Gastrocnemius medialis (tissue), 4 donors: ENCODE results near the gene TLR2. TPM values are rescaled to one million over a fixed set of nuclear protein-coding genes. Genes with fewer than 3 reads are reported as not detected.
A peak's percentile ranks its signal among the peaks of the same experiment; 100 is the strongest.

ENCODE experiments used
- ATAC-seq, 2 donors: fragments of 150-250 bp; one replicate each; pipeline ENCODE4 v1.9.1; 2016
- DNase-seq, 2 donors: peaks; one replicate each; pipeline ENCODE4 v3.0.0-alpha.2; 2019
- H3K27ac ChIP-seq, 4 donors: fragments of 200-600 bp; sonication (generic); 1 replicate in 1 of 4; 2 replicates in 3 of 4; pipeline ENCODE4 v1.5.1; 2016 to 2018; ENCODE audit warnings: mild to moderate bottlenecking in 2 of 4, moderate library complexity in 1 of 4
- H3K27me3 ChIP-seq, 3 donors: fragments of 200-600 bp; sonication (generic) in 2 of 3; 1 replicate in 1 of 3; 2 replicates in 2 of 3; pipeline versions ENCODE4 v1.5.1 to v1.6.0; 2016 to 2019; ENCODE audit warnings: mild to moderate bottlenecking in 1 of 3, moderate library complexity in 1 of 3
- H3K36me3 ChIP-seq, 2 donors: fragments of 200-600 bp; sonication (generic) in 1 of 2; one replicate each; pipeline ENCODE4 v1.5.1; 2017 to 2018
- H3K4me1 ChIP-seq, 2 donors: fragments of 200-600 bp; sonication (generic) in 1 of 2; one replicate each; pipeline ENCODE4 v1.5.1; 2016 to 2017; ENCODE audit warnings: mild to moderate bottlenecking in 2 of 2
- H3K4me3 ChIP-seq, 4 donors: fragments of 200-600 bp; sonication (generic) in 3 of 4; 1 replicate in 1 of 4; 2 replicates in 3 of 4; pipeline ENCODE4 v1.5.1; 2016 to 2019; ENCODE audit warnings: mild to moderate bottlenecking in 2 of 4
- H3K9me3 ChIP-seq, 3 donors: fragments of 200-600 bp; sonication (generic) in 2 of 3; 1 replicate in 1 of 3; 2 replicates in 2 of 3; pipeline ENCODE4 v1.5.1; 2016 to 2019
- POLR2A ChIP-seq, 2 donors: fragments of 450-650 bp; IDR thresholded peaks; one replicate each; pipeline ENCODE4 v1.6.1; 2017; ENCODE audit warnings: antibody characterized with exemption in 2 of 2, mild to moderate bottlenecking in 2 of 2, moderate library complexity in 2 of 2
- in situ Hi-C, 4 donors: fragments of 200-750 bp; cut with MboI; loops; one replicate each; pipeline versions ENCODE4 v1.15.0 to v1.8.0; 2017; ENCODE audit warnings: low sequenced_read_pairs in 4 of 4
- intact Hi-C: fragments of 100-400 bp; cut with DNase I; formaldehyde crosslinking; loops from one replicate; pipeline ENCODE4 v1.15.1; 2023; ENCODE audit warnings: low total_unique reads
- total RNA-seq, 4 donors: library from RNA; depleted of rRNA; stranded (reverse); fragments of >200 nt; gene quantifications; one replicate each; pipeline versions ENCODE4 v1.1.0 to v1.2.3, GENCODE V29; 2016
- TF ChIP-seq, protein P1 (sequence below), 5 experiments: fragments of 450-650 bp in 3 of 5; fragments of 200-600 bp in 2 of 5; sonication (generic) in 2 of 5; IDR thresholded peaks in 4 of 5; conservative IDR thresholded peaks in 1 of 5; 1 replicate in 4 of 5; 2 replicates in 1 of 5; pipeline ENCODE4 v1.5.1; 2016 to 2019; ENCODE audit warnings: antibody characterized with exemption in 5 of 5, mild to moderate bottlenecking in 3 of 5, moderate library complexity in 3 of 5

TLR2 gene
- total RNA-seq, 4 donors from 2014 or later, result 2.7 to 7.5 (median 4.1) TPM

DNA sequence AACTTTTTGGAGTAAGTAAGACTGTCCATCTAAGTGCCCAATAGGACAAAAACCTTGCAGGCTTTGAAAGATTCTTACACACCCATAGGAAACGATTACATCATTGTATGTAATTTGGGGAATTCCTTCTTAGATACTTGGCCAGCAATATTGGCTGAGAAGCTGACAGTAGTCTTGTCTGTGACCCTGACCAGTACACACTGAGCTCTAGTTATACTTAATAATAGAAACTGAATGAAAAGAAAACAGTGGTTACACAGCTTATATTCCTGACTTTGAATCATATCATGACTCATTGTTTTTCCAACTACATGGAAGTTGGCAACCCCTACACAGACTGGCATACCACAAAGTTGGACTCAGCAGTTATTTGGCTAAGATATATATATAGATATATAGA is 7.1 kb upstream of the TLR2 start:
- no peaks in the 10 kb centered on the region for H3K36me3 ChIP-seq
- intact Hi-C loops (no loop called here), in situ Hi-C loops (no loop called here)
- DNase-seq (no peak), ATAC-seq (no peak)
- H3K4me1 ChIP-seq, result no peaks in the 10 kb centered on the region
- H3K4me3 ChIP-seq, result no peak overlapping the region
- peaks cover 0 to 2% (median 2%) of the 10 kb centered on the region in 3 donors for H3K27me3 ChIP-seq
- H3K9me3 ChIP-seq, result no peaks in the 10 kb centered on the region
- no peak overlapping the region for H3K27ac ChIP-seq
- TF ChIP-seq POLR2A (IDR thresholded peaks at IDR 0.05), result no peak
- TF ChIP-seq, protein P1, sequence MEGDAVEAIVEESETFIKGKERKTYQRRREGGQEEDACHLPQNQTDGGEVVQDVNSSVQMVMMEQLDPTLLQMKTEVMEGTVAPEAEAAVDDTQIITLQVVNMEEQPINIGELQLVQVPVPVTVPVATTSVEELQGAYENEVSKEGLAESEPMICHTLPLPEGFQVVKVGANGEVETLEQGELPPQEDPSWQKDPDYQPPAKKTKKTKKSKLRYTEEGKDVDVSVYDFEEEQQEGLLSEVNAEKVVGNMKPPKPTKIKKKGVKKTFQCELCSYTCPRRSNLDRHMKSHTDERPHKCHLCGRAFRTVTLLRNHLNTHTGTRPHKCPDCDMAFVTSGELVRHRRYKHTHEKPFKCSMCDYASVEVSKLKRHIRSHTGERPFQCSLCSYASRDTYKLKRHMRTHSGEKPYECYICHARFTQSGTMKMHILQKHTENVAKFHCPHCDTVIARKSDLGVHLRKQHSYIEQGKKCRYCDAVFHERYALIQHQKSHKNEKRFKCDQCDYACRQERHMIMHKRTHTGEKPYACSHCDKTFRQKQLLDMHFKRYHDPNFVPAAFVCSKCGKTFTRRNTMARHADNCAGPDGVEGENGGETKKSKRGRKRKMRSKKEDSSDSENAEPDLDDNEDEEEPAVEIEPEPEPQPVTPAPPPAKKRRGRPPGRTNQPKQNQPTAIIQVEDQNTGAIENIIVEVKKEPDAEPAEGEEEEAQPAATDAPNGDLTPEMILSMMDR (IDR thresholded peaks at IDR 0.05 in 4 of 5, conservative IDR thresholded peaks at IDR 0.05 in 1 of 5), result no peak

DNA sequence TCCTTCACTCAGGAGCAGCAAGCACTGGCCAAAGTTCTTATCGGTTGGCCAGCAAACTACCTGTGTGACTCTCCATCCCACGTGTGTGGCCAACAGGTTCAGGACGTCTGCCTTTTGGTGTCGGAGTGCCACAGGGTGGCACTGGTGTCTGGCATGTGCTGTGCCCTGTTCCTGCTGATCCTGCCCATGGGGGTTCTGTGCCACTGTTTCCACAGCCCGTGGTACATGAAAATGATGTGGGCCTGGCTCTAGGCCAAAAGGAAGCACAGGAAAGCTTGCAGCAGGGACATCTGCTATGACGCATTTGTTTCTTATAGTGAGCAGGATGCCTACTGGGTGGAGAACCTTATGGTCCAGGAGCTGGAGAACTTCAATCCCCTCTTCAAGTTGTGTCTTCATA is 4.6 kb upstream of the TLR2 start:
- peaks cover 0 to 6% of the 10 kb centered on the region in 2 donors for H3K4me1 ChIP-seq
- peaks cover 9 to 20% (median 16%) of the 10 kb centered on the region in 3 donors for H3K27me3 ChIP-seq
- in situ Hi-C loops, result no loop called here
- H3K9me3 ChIP-seq, result no peaks in the 10 kb centered on the region
- H3K36me3 ChIP-seq, result no peaks in the 10 kb centered on the region
- H3K4me3 ChIP-seq, result no peak overlapping the region
- no peak for ATAC-seq
- no peak for DNase-seq
- TF ChIP-seq POLR2A (IDR thresholded peaks at IDR 0.05), result no peak
- TF ChIP-seq, protein P1 (IDR thresholded peaks at IDR 0.05 in 4 of 5, conservative IDR thresholded peaks at IDR 0.05 in 1 of 5), result no peak
- intact Hi-C loops, result no loop called here
- H3K27ac ChIP-seq, result no peak overlapping the region

DNA sequence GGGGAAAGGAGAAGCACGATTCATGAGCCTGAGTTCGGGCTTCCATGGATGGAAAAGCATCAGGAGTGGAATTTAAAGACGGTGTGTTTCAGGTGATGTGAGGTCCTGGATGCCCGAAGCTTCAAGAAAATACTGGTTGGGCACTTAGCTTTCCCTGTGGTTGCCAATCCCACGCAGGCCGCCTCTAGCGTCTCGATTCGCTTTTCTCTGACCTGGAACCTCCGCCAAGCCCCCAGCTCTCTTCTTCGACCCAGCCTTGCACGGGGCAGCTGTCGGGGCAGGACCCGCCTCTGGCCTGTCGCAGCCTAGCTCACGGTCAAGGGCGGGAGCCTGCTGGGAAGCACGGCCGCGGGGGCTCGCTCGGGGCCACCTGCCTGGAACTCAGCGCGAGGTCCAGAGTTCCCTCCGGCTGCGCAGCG is 308 bp upstream of the TLR2 start:
- ATAC-seq (no peak), DNase-seq (no peak)
- in situ Hi-C loops, result no loop called here
- Histone ChIP-seq H3K4me3 (peak overlapping the region; percentile 60 to 73 (median 64)), H3K4me1 (peaks cover 4 to 12% of the 10 kb centered on the region in 2 donors), H3K27ac (no peak overlapping the region), H3K27me3 (peaks cover 23 to 38% (median 31%) of the 10 kb centered on the region in 3 donors), H3K36me3 (no peaks in the 10 kb centered on the region), H3K9me3 (no peaks in the 10 kb centered on the region)
- intact Hi-C loops, result no loop called here
- TF ChIP-seq POLR2A (IDR thresholded peaks at IDR 0.05), result no peak
- TF ChIP-seq, protein P1 (IDR thresholded peaks at IDR 0.05 in 4 of 5, conservative IDR thresholded peaks at IDR 0.05 in 1 of 5), result no peak

DNA sequence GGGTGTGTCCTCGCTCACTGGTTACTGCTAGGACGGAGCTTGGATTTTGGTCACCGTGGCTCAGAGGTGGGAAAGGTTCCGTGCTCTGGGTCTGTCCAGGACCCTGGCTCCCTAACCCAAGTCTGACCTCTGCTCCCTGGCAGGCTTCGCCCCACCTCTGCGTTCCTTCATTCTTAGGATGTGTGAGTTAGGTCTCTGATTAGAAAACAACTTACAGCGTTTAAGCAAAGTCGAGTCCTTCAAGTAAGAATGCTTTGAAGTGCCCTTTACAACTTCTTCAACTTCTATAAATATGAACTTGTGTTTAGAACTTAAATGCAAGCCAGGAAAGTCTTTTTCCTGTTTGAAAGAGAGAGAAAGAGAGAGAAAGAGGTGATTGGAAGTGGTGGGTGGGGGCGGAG is 891 bp downstream of the TLR2 start:
- peaks cover 23 to 38% (median 31%) of the 10 kb centered on the region in 3 donors for H3K27me3 ChIP-seq
- peak overlapping the region; percentile 60 to 73 (median 64) for H3K4me3 ChIP-seq
- intact Hi-C loops (no loop called here), in situ Hi-C loops (no loop called here)
- no peaks in the 10 kb centered on the region for H3K36me3 ChIP-seq
- DNase-seq (no peak), ATAC-seq (no peak)
- peaks cover 4 to 12% of the 10 kb centered on the region in 2 donors for H3K4me1 ChIP-seq
- no peak for TF ChIP-seq POLR2A (IDR thresholded peaks at IDR 0.05)
- TF ChIP-seq, protein P1 (IDR thresholded peaks at IDR 0.05 in 4 of 5, conservative IDR thresholded peaks at IDR 0.05 in 1 of 5), result no peak
- peak overlapping the region in 1 of 4 donors; percentile 13 for H3K27ac ChIP-seq
- no peaks in the 10 kb centered on the region for H3K9me3 ChIP-seq

DNA sequence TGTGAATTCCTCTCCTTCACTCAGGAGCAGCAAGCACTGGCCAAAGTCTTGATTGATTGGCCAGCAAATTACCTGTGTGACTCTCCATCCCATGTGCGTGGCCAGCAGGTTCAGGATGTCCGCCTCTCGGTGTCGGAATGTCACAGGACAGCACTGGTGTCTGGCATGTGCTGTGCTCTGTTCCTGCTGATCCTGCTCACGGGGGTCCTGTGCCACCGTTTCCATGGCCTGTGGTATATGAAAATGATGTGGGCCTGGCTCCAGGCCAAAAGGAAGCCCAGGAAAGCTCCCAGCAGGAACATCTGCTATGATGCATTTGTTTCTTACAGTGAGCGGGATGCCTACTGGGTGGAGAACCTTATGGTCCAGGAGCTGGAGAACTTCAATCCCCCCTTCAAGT is 20.4 kb downstream of the TLR2 start:
- no peaks in the 10 kb centered on the region for H3K9me3 ChIP-seq
- no peak for ATAC-seq

More for the DNA sequence above, 20.4 kb downstream of the TLR2 start:
- H3K27me3 ChIP-seq, result no peaks in the 10 kb centered on the region
- TF ChIP-seq POLR2A (IDR thresholded peaks at IDR 0.05), result no peak
- TF ChIP-seq, protein P1 (IDR thresholded peaks at IDR 0.05 in 4 of 5, conservative IDR thresholded peaks at IDR 0.05 in 1 of 5), result no peak
- intact Hi-C loops (no loop called here), in situ Hi-C loops (no loop called here)
- H3K27ac ChIP-seq, result no peak overlapping the region
- no peaks in the 10 kb centered on the region for H3K36me3 ChIP-seq
- DNase-seq, result no peak
- no peak overlapping the region for H3K4me3 ChIP-seq
- no peaks in the 10 kb centered on the region for H3K4me1 ChIP-seq
